GM12878 (cell line): ENCODE results near the gene SLC1A5. TPM values are rescaled to one million over a fixed set of nuclear protein-coding genes. Genes with fewer than 3 reads are reported as not detected.

ENCODE experiments used
- ATAC-seq: fragments of 200-7000 bp; cut with Tn5 transposase; 3 replicates; pipeline ENCODE4 v1.9.1; 2020; ENCODE audit warnings: mild to moderate bottlenecking, moderate library complexity
- BruUV-seq: library from RNA; stranded (reverse); fragments of 400-500 nt; replicated peaks from 2 replicates; lab custom pipeline; 2021; lab: Mats Ljungman, UMichigan
- CTCF ChIA-PET: fragments of 300-600 bp; sonication (Branson Sonifier 250); formaldehyde crosslinking; extraction: SDS; loops from one replicate; lab custom pipeline; 2021; ENCODE audit warnings: inconsistent platforms; lab: Yijun Ruan, JAX
- POLR2A ChIA-PET: fragments of 350-600 bp; formaldehyde crosslinking; extraction: SDS; loops from one replicate; lab custom pipeline; 2021; ENCODE audit warnings: inconsistent platforms; lab: Charles Lee
- RAD21 ChIA-PET: fragments of 300-600 bp; sonication (Branson Sonifier 250); formaldehyde crosslinking; loops from one replicate; lab custom pipeline; 2023; ENCODE audit warnings: antibody characterized with exemption; ENCODE audit not compliant: unreplicated experiment; lab: Charles Lee
- SMC1A ChIA-PET: fragments of 300-600 bp; sonication (Branson Sonifier 250); formaldehyde crosslinking; loops from one replicate; lab custom pipeline; 2023; ENCODE audit not compliant: unreplicated experiment, uncharacterized antibody; lab: Charles Lee
- DNase-seq: peaks from one replicate; pipeline ENCODE4 v3.0.0-alpha.2; 2011; ENCODE audit warnings: low read depth, low spot score
- FAIRE-seq: peaks from 3 replicates; lab custom pipeline; 2011; peaks lifted over from hg19 to GRCh38; lab: Jason Lieb, UNC
- H2AFZ ChIP-seq: 2 replicates; pipeline ENCODE4 v1.6.0; 2011; ENCODE audit warnings: low read depth, low read length, control low read depth; ENCODE audit not compliant: control insufficient read depth
- H3K27ac ChIP-seq: 2 replicates; pipeline ENCODE4 v1.5.1; 2011; ENCODE audit warnings: control low read depth; ENCODE audit not compliant: control insufficient read depth, insufficient read depth
- H3K27me3 ChIP-seq, 2 experiments: replicated peaks in 1 of 2; 2 replicates each; pipeline versions ENCODE4 v1.6.0 to v1.6.1; 2011; ENCODE audit warnings: low read length in 1 of 2; ENCODE audit not compliant: control insufficient read depth in 2 of 2, insufficient read depth in 2 of 2
- H3K36me3 ChIP-seq, 2 experiments: 2 replicates each; pipeline ENCODE4 v1.5.1; 2011; ENCODE audit warnings: low read length in 1 of 2; ENCODE audit not compliant: control insufficient read depth in 2 of 2, insufficient read depth in 2 of 2
- H3K4me1 ChIP-seq: 2 replicates; pipeline ENCODE4 v1.6.1; 2011; ENCODE audit warnings: mild to moderate bottlenecking, low read length, moderate library complexity, mixed read lengths; ENCODE audit not compliant: control insufficient read depth, insufficient read depth
- H3K4me2 ChIP-seq: 2 replicates; pipeline ENCODE4 v1.6.0; 2011; ENCODE audit warnings: control low read depth; ENCODE audit not compliant: control insufficient read depth, insufficient read depth
- H3K4me3 ChIP-seq: fragments of 200-600 bp; sonication (generic); 2 replicates; pipeline ENCODE4 v1.5.1; 2016
- H3K79me2 ChIP-seq: 2 replicates; pipeline ENCODE4 v1.6.0; 2011; ENCODE audit warnings: low read length; ENCODE audit not compliant: control insufficient read depth, insufficient read depth
- H3K9ac ChIP-seq: 2 replicates; pipeline ENCODE4 v1.8.0; 2011; ENCODE audit warnings: low read length, control low read depth, mixed read lengths; ENCODE audit not compliant: control insufficient read depth, insufficient read depth
- H3K9me3 ChIP-seq: replicated peaks from 3 replicates; pipeline ENCODE4 v1.5.1; 2011; ENCODE audit warnings: mild to moderate bottlenecking, low read length; ENCODE audit not compliant: control insufficient read depth, insufficient read depth
- H4K20me1 ChIP-seq: 2 replicates; pipeline ENCODE4 v1.6.0; 2011; ENCODE audit not compliant: control insufficient read depth, insufficient read depth
- BCL11A ChIP-seq: IDR thresholded peaks from 2 replicates; pipeline ENCODE4 v1.6.1; 2011; ENCODE audit warnings: low read depth, low read length
- CHD1 ChIP-seq: IDR thresholded peaks from 2 replicates; pipeline ENCODE4 v1.6.1; 2012; ENCODE audit warnings: low read depth, low read length, improper control_type of control experiment
- WGBS: methylation state at CpG from one replicate; pipeline ENCODE4 v1.1.6; 2016; ENCODE audit warnings: low lambda C conversion rate; ENCODE audit not compliant: insufficient replicate concordance, insufficient coverage; ENCODE audit errors: missing lambda C conversion rate; 5-methylcytosine and 5-hydroxymethylcytosine counted together
- in situ Hi-C: fragments of 300-500 bp; cut with MboI; formaldehyde crosslinking; loops from 9 replicates; pipeline ENCODE4 v1.14.3; 2018; ENCODE audit warnings: mixed read lengths
- intact Hi-C: fragments of 100-400 bp; cut with micrococcal nuclease; formaldehyde crosslinking; loops from one replicate; pipeline ENCODE4 v1.14.2; 2022; ENCODE audit not compliant: unreplicated experiment
- polyA plus RNA-seq, 11 experiments: library from polyadenylated mRNA; depleted of rRNA in 4 of 11; unstranded in 6 of 11; stranded (reverse) in 5 of 11; fragments of >200 nt; fragmentation: Nextera tagmentation in 4 of 11; fragmentation: Illumina TruSeq in 1 of 11; extraction: Ambion mirVana in 4 of 11; extraction: Trizol in 1 of 11; gene quantifications; 1 replicate in 1 of 11; 2 replicates in 10 of 11; pipeline versions ENCODE4 v1.2.1 to v1.2.3, GENCODE V29; 2011 to 2016; ENCODE audit warnings: inconsistent platforms in 2 of 11, missing spikeins in 2 of 11, low read depth in 1 of 11
- total RNA-seq, 4 experiments: library from RNA; depleted of rRNA in 3 of 4; stranded (reverse); fragments of >200 nt in 3 of 4; fragmentation: Illumina TruSeq in 1 of 4; extraction: Trizol in 1 of 4; gene quantifications; 2 replicates each; pipeline versions ENCODE4 v1.2.1 to v1.2.3, GENCODE V29; 2013 to 2021
- TF ChIP-seq, protein P1 (sequence below): IDR thresholded peaks from 2 replicates; pipeline ENCODE4 v1.6.1; 2012; ENCODE audit warnings: improper control_type of control experiment, low read depth, low read length; ENCODE audit not compliant: insufficient replicate concordance
- TF ChIP-seq, protein P2 (sequence below): fragments of 450-650 bp; IDR thresholded peaks from 2 replicates; pipeline ENCODE4 v1.6.1; 2016; ENCODE audit warnings: mild to moderate bottlenecking

SLC1A5 gene
- total and polyA plus RNA-seq, 10 of the 15 experiments (the other 5 are each of a cell fraction or from before 2014, with no cell fraction given): 9.1 to 129 (median 60.9) TPM

DNA sequence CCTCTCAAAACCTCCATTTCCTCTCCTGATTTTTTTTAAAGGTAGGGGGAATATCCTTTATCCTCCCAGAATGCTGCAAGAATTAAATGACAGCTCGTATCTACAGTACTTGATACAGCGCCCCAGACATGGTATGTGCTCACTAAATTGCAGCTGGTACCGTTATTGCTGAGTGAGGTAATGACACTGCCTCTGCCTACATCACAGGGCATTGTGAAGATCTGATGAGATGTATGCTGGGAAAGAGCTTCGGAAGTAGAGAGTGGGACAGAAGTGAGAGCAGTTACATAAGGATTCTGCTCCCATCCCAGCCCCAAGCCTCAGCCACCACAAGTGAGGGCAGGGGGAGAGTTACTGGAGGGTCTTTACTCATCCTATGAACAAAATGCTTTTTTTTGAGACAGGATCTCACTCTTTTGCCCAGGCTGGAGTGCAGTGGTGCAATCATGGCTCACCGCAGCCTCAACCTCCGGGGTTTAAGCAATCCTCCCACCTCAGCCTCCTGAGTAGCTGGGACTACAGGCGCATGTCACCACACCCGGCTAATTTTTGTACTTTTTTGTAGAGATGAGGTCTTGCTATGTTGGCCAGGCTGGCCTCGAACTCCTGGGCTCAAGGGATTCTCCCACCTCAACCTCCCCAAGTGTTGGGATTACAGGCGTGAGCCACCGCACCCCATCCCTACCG lies 44.2 kb downstream of the SLC1A5 start:
- RAD21 ChIA-PET: interaction anchor here (0.6 to 1.9 kb wide), 5 partner anchors 26 to 143 kb away, joined by 3 to 9 read pairs (median 6); partner anchors contain the start of genes CALM3 and DACT3
- WGBS: 77% methylated on average over 12 of the region's 12 CpGs
- SMC1A ChIA-PET: interaction anchor here (0.7 to 1.5 kb wide), 4 partner anchors 10 to 214 kb away, joined by 3 to 4 read pairs (median 3); no protein-coding TSS in a partner anchor
- ATAC-seq: no peak
- Histone ChIP-seq H3K27ac (no peak overlapping the region), H3K27me3 (no peaks in the 10 kb centered on the region), H3K36me3 (peaks cover 3 to 9% of the 10 kb centered on the region in 2 experiments; a peak in 3 of 4 replicates), H3K4me3 (peak overlapping the region; percentile 100), H3K9me3 (no peaks in the 10 kb centered on the region), H3K4me2 (peak overlapping the region; percentile 38), H3K79me2 (peaks cover 72% of the 10 kb centered on the region), H3K9ac (no peak overlapping the region; the same call in 1 of the 2 replicates), H4K20me1 (peaks cover 8% of the 10 kb centered on the region), H3K4me1 (peaks cover 21% of the 10 kb centered on the region), H2AFZ (no peak overlapping the region)
- TSS peak; percentile 49 for BruUV-seq
- CTCF ChIA-PET: interaction anchor here (0.6 to 4.5 kb wide), 10 partner anchors 9 to 211 kb away, joined by 3 to 24 read pairs (median 7); partner anchors contain the start of gene DACT3
- TF ChIP-seq, protein P1, sequence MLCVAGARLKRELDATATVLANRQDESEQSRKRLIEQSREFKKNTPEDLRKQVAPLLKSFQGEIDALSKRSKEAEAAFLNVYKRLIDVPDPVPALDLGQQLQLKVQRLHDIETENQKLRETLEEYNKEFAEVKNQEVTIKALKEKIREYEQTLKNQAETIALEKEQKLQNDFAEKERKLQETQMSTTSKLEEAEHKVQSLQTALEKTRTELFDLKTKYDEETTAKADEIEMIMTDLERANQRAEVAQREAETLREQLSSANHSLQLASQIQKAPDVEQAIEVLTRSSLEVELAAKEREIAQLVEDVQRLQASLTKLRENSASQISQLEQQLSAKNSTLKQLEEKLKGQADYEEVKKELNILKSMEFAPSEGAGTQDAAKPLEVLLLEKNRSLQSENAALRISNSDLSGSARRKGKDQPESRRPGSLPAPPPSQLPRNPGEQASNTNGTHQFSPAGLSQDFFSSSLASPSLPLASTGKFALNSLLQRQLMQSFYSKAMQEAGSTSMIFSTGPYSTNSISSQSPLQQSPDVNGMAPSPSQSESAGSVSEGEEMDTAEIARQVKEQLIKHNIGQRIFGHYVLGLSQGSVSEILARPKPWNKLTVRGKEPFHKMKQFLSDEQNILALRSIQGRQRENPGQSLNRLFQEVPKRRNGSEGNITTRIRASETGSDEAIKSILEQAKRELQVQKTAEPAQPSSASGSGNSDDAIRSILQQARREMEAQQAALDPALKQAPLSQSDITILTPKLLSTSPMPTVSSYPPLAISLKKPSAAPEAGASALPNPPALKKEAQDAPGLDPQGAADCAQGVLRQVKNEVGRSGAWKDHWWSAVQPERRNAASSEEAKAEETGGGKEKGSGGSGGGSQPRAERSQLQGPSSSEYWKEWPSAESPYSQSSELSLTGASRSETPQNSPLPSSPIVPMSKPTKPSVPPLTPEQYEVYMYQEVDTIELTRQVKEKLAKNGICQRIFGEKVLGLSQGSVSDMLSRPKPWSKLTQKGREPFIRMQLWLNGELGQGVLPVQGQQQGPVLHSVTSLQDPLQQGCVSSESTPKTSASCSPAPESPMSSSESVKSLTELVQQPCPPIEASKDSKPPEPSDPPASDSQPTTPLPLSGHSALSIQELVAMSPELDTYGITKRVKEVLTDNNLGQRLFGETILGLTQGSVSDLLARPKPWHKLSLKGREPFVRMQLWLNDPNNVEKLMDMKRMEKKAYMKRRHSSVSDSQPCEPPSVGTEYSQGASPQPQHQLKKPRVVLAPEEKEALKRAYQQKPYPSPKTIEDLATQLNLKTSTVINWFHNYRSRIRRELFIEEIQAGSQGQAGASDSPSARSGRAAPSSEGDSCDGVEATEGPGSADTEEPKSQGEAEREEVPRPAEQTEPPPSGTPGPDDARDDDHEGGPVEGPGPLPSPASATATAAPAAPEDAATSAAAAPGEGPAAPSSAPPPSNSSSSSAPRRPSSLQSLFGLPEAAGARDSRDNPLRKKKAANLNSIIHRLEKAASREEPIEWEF: no peak
- TF ChIP-seq BCL11A (no peak), CHD1 (no peak)
- TF ChIP-seq, protein P2, sequence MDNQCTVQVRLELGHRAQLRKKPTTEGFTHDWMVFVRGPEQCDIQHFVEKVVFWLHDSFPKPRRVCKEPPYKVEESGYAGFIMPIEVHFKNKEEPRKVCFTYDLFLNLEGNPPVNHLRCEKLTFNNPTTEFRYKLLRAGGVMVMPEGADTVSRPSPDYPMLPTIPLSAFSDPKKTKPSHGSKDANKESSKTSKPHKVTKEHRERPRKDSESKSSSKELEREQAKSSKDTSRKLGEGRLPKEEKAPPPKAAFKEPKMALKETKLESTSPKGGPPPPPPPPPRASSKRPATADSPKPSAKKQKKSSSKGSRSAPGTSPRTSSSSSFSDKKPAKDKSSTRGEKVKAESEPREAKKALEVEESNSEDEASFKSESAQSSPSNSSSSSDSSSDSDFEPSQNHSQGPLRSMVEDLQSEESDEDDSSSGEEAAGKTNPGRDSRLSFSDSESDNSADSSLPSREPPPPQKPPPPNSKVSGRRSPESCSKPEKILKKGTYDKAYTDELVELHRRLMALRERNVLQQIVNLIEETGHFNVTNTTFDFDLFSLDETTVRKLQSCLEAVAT: 0 out of 2 replicates have a peak, but pooled peaks have one; percentile 12
- intact Hi-C loops: loop anchor here (5.0 kb wide), 1 partner anchor 42 kb away; no protein-coding TSS in a partner anchor
- FAIRE-seq: no peak
- in situ Hi-C loops: no loop called here
- no peak for DNase-seq
- POLR2A ChIA-PET: interaction anchor here (0.6 to 1.0 kb wide), 2 partner anchors 107 to 643 kb away, joined by 3 to 5 read pairs; no protein-coding TSS in a partner anchor
